ENCODE results near the gene NTN1. TPM values are rescaled to one million over a fixed set of nuclear protein-coding genes. Genes with fewer than 3 reads are reported as not detected.
A peak's percentile ranks its signal among the peaks of the same experiment; 100 is the strongest.

Gene NTN1
- total RNA-seq, 1 experiment from 2014 or later, result 1.2 TPM

- Histone ChIP-seq H3K79me1 (ENCODE audit: insufficient read depth, low read depth, low read length, poor library complexity, severe bottlenecking) (no peaks in the 10 kb centered on the region), H2BK5ac (ENCODE audit: insufficient read length, low read length) (no peak overlapping the region), H3K27ac (ENCODE audit: insufficient read length, low read depth, low read length) (no peak overlapping the region), H3K4me1 (ENCODE audit: insufficient read depth, low read length) (peaks cover 11% of the 10 kb centered on the region; the same call in 1 of the 2 replicates), H3K14ac (ENCODE audit: insufficient read depth, low read length) (no peak overlapping the region), H3K56ac (ENCODE audit: insufficient read length, low read depth, low read length) (no peak overlapping the region), H4K8ac (replicated peaks; ENCODE audit: insufficient read length, low read depth, low read length) (no peak overlapping the region), H4K20me1 (ENCODE audit: control insufficient read depth, insufficient read depth, insufficient read length) (no peaks in the 10 kb centered on the region), H2AFZ (ENCODE audit: low read length) (no peak overlapping the region), H3K23me2 (ENCODE audit: insufficient read length, low read depth, low read length, poor library complexity, severe bottlenecking) (no peaks in the 10 kb centered on the region), H3K9me3 (ENCODE audit: control insufficient read depth, low read depth, low read length) (no peaks in the 10 kb centered on the region), H3T11ph (ENCODE audit: low read length) (no peak overlapping the region), H2BK12ac (ENCODE audit: insufficient read length, low read depth, low read length) (no peak overlapping the region), H2BK15ac (ENCODE audit: low read depth, low read length) (no peak overlapping the region), H3K18ac (ENCODE audit: insufficient read length, low read depth, low read length) (peak overlapping the region; percentile 19), H2BK20ac (ENCODE audit: low read depth, low read length, poor library complexity, severe bottlenecking) (no peak overlapping the region), H3K23ac (ENCODE audit: insufficient read length, low read depth, low read length) (no peak overlapping the region), H2AK5ac (ENCODE audit: insufficient read length, low read length) (peak overlapping the region; percentile 0), H3K9ac (ENCODE audit: extremely low read depth, insufficient read length, low read length) (no peak overlapping the region), H3K4me2 (ENCODE audit: insufficient read depth, insufficient read length, low read length) (peak overlapping the region; percentile 19), H4K5ac (ENCODE audit: insufficient read length, low read depth, low read length) (no peak overlapping the region), H3K79me2 (ENCODE audit: insufficient read depth, low read length) (no peaks in the 10 kb centered on the region), H4K91ac (ENCODE audit: insufficient read length, low read depth, low read length) (no peak overlapping the region), H3K27me3 (ENCODE audit: insufficient read depth, low read length) (peaks cover 14% of the 10 kb centered on the region; the same call in 1 of the 2 replicates), H2BK120ac (ENCODE audit: low read depth, low read length, poor library complexity, severe bottlenecking) (no peak overlapping the region), H3K4ac (ENCODE audit: low read depth, low read length) (no peak overlapping the region)
- no CpG with 5 or more reads among the region's 4 CpGs for WGBS (ENCODE audit: extremely low coverage, insufficient read length, low lambda C conversion rate)
- Mint-ChIP-seq H3K27me3 (ENCODE audit: low read depth) (peaks cover 82% of the 10 kb centered on the region), H3K9me3 (peaks cover 3 to 5% of the 10 kb centered on the region in 2 experiments; a peak in 4 of 5 replicates), H3K36me3 (ENCODE audit: insufficient read depth in 1 of 3, low read depth in 3 of 3) (peaks cover 2 to 5% (median 2%) of the 10 kb centered on the region in 3 experiments; a peak in 5 of 7 replicates), H3K27ac (peak overlapping the region in 1 of 3 experiments; percentile 18; a peak in 1 of 7 replicates), H3K4me1 (peaks cover 54 to 58% of the 10 kb centered on the region in 2 experiments), H3K4me3 (peak overlapping the region in 1 of 2 experiments; percentile 15; a peak in 2 of 5 replicates)
- TF ChIP-seq CTCF (conservative IDR thresholded peaks at IDR 0.05), result no peak
- DNase-seq, result no peak
Observed at GRCh38 chr17:9055281-9055680, 34.0 kb downstream of the NTN1 start.
